Measurements from ENCODE around the gene NR2E3.

NR2E3 gene

DNA sequence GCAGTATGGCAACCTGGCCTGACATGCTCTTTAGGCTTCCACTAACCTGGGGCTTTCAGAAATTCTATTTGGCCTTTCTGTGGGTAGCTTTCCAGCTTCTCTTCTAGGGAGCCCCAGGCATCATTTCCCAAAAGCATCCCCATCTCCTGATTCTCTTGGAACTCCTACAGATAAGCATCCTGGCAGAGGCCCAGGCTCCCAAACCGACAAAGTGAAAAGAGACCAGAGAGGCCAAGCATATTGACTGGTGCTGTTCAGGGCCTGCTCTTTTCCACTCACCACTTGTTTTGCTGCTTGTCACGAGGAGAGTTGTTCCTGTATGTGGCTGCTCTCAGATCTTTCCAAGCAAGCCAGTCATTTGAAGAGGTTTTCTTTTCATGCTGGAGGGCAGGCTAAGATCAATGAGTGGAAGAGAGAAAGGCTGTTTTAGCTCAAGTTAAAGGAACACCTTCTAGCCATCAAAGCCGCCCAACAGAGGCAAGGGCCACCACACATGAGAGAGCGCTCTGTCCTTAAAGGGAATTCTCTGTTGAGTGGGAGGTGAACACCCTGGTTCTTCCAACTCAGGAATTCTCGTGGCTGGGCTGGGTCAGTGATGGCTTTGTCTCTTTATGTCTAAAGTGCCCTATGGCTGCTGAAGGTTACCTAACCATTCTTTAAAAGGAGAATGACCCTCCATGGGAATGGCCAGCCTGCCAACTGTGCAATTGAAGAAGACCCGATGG is 31.1 kb upstream of the NR2E3 start:
- Histone ChIP-seq H3K9ac (no peak overlapping the region), H3K27me3 (no peaks in the 10 kb centered on the region), H3K36me3 (no peaks in the 10 kb centered on the region), H3K4me1 (peaks cover 8 to 23% (median 17%) of the 10 kb centered on the region in 10 experiments; a peak in 19 of 20 replicates), H3K4me3 (no peak overlapping the region), H3K4me2 (peak overlapping the region in 8 of 11 experiments; percentile 47 to 82 (median 58); a peak in 12 of 22 replicates), H3K9me3 (replicated peaks in 1 of 11) (no peaks in the 10 kb centered on the region), H3K27ac (peak overlapping the region in 5 of 11 experiments; percentile 2 to 68 (median 62); a peak in 4 of 22 replicates), H4K20me1 (no peaks in the 10 kb centered on the region)
- TF ChIP-seq Cebpa-rat (IDR thresholded peaks at IDR 0.05), result no peak

DNA sequence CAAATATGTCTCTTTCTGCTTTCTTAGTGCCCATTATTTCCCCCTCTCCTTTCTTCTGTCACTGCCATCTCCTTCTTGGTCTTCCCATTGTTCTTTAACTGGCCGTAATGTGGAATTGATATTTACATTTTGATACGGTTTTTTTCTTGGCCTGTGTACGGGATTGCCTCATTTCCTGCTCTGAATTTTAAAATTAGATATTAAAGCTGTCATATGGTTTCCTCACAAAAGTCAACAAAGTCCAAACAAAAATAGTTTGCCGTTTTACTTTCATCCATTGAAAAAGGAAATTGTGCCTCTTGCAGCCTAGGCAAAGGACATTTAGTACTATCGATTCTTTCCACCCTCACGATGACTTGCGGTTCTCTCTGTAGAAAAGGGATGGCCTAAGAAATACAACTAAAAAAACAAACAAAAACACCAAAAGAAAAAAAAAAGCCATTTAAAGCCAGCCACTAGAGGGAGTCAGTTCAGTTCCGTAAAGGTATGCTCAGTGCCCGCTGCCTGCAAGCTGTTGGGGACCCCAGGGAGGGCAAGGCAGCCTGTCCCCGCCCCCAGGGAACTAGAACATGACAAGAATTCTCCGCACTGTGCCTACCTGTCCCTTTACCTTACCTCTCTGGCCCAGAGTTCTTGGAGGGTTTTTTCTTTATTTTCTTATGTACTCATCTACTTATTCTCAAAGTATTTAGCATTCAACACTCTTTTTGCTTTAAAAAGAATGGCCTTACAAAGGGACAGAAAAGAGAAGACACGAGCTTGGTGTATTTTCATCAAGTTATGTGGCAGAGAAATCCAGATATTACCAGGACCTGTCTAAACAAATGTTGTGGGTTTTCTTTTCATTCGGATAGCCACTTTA is 30.0 kb upstream of the NR2E3 start:
- Histone ChIP-seq H3K9ac (peak overlapping the region in 8 of 11 experiments; percentile 36 to 65 (median 44); a peak in 12 of 22 replicates), H3K36me3 (no peaks in the 10 kb centered on the region), H3K4me3 (peak overlapping the region in 1 of 10 experiments; percentile 7; a peak in 4 of 20 replicates), H3K4me1 (peaks cover 8 to 23% (median 17%) of the 10 kb centered on the region in 10 experiments; a peak in 19 of 20 replicates), H3K27ac (peak overlapping the region in 10 of 11 experiments; percentile 4 to 69 (median 58); a peak in 20 of 22 replicates), H3K27me3 (no peaks in the 10 kb centered on the region), H3K4me2 (peak overlapping the region; percentile 47 to 82 (median 61)), H3K9me3 (replicated peaks in 1 of 11) (no peaks in the 10 kb centered on the region), H4K20me1 (no peaks in the 10 kb centered on the region)
- no peak for TF ChIP-seq Cebpa-rat (IDR thresholded peaks at IDR 0.05)

DNA sequence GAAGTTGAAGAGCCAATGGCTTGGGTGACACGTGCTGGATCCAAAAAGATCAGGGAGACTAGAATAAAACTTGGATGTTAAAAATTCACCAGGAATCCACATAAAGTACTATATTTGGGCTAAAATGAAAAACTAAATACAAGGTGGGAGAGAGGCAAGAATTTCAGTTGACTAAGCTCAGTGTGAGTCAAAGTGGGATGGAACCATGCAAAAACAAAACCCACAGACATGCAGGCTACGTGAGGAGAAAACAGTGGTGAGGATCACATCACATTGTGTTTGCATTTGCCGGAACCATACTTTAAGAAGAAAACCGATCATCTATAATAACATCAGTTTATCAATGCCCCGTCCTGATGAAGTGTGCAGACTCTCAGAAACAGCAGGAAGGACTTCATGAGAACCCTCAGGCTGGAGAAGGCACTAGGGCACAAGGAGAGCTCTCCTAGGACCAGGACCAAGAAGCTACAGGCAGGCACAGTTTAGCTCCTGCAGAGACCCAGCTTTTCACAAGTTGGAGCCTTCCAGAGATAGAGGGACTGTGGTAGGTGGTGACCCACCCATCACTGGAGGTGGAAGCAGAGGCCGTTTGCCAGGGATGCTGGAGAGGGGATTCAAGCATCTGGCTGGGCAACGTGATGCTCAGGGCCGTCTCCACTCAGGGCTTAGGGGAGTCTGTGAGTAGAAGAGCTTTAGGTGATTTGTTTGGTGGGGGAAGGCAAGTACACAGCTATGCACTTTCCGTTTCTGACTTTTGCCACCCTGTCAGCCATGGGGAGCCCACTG is 29.0 kb upstream of the NR2E3 start:
- no peak overlapping the region; a peak in 1 of 22 replicates for H3K27ac ChIP-seq
- no peaks in the 10 kb centered on the region for H4K20me1 ChIP-seq
- H3K9ac ChIP-seq, result no peak overlapping the region
- no peaks in the 10 kb centered on the region for H3K36me3 ChIP-seq
- no peak for TF ChIP-seq Cebpa-rat (IDR thresholded peaks at IDR 0.05)
- H3K4me3 ChIP-seq, result no peak overlapping the region
- peak overlapping the region in 4 of 11 experiments; percentile 56 to 67 (median 62); a peak in 3 of 22 replicates for H3K4me2 ChIP-seq
- peaks cover 8 to 30% (median 20%) of the 10 kb centered on the region in 10 experiments; a peak in 19 of 20 replicates for H3K4me1 ChIP-seq
- H3K9me3 ChIP-seq (replicated peaks in 1 of 11), result no peaks in the 10 kb centered on the region
- H3K27me3 ChIP-seq, result no peaks in the 10 kb centered on the region

DNA sequence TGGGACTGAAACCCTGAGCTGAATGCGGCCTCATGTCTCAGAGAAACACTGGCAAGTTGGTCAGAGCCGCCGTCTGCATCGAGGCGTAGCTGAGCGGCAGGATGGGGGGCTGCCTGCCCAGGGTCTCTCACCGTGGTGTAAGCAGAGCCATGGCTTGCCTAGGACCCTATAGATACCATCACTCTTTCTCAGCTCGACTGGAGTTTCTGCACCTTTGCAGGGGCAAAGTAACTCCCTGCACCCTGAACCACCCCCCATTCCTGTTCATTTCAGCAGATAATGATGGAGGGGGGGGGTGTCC is 28.4 kb upstream of the NR2E3 start:
- Histone ChIP-seq H3K4me2 (no peak overlapping the region), H3K27me3 (no peaks in the 10 kb centered on the region), H3K4me3 (no peak overlapping the region), H3K9ac (no peak overlapping the region), H3K27ac (no peak overlapping the region), H3K36me3 (no peaks in the 10 kb centered on the region), H4K20me1 (no peaks in the 10 kb centered on the region), H3K4me1 (peaks cover 8 to 31% (median 20%) of the 10 kb centered on the region in 10 experiments; a peak in 19 of 20 replicates), H3K9me3 (replicated peaks in 1 of 11) (no peaks in the 10 kb centered on the region)
- no peak for TF ChIP-seq Cebpa-rat (IDR thresholded peaks at IDR 0.05)

DNA sequence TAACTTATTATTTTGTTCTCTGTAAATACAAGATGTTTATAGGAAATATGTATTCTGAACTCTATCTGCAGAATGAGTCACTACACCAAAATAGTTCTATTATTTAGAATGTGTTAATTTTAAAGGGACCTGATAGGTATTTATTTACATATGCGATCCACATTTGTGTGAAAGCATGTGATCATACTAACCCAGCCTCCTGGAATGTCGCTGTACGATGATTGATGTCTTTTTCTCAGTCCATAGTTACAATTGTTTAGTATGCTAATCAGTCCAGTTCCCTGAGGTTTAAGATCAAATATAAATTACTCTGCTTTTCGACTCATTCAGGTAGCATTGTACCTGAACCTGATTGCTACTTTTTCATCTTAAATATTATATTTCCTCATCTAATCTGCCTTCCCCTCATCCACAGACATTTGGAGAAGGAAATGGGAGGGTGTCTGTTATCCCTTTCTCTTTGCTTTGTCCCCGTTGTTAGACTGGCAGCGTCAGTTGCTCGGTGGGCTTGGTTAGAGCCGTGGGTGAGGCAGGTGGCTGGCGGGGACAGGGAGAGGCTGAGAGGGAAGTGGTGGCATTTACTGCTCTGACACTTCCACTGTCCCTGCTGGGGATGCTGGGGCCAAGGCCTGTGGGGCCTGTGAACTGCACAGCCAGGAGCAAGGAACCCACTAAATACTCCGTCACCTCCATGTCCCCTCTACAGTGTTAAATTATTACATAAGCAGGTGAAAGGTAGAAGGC is 27.8 kb upstream of the NR2E3 start:
- TF ChIP-seq Cebpa-rat (IDR thresholded peaks at IDR 0.05), result no peak
- no peaks in the 10 kb centered on the region for H3K36me3 ChIP-seq

DNA sequence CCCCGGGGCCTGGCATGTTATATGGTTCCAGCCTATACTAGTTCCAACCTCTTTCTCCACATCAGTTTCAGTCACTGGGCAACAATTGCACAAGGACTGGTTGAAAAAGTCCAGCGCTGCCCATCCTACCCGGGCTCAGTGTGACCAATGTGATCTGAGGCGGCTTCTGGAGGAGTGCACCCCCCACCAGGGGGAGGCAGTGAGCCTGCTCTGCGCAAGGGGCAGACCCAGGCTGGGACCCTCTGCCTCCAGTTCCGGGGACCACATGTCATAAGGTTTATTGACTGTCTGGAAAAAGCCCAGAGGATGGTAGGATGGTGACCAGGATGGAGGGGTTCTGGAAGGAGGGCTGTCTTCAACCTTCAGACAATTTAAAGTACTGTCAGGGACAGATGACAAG is 25.6 kb upstream of the NR2E3 start:
- no peak overlapping the region for H3K27ac ChIP-seq
- H3K9ac ChIP-seq, result no peak overlapping the region
- H3K27me3 ChIP-seq, result no peaks in the 10 kb centered on the region
- H3K4me1 ChIP-seq, result peaks cover 6 to 23% (median 18%) of the 10 kb centered on the region in 10 experiments; a peak in 19 of 20 replicates
- no peak overlapping the region for H3K4me2 ChIP-seq
- TF ChIP-seq Cebpa-rat (IDR thresholded peaks at IDR 0.05), result no peak
- no peaks in the 10 kb centered on the region for H3K36me3 ChIP-seq
- no peaks in the 10 kb centered on the region for H3K9me3 ChIP-seq (replicated peaks in 1 of 11)
- H4K20me1 ChIP-seq, result no peaks in the 10 kb centered on the region
- H3K4me3 ChIP-seq, result no peak overlapping the region

More for the DNA sequence above, 27.8 kb upstream of the NR2E3 start:
- Histone ChIP-seq H3K9ac (no peak overlapping the region), H3K27ac (no peak overlapping the region), H3K4me2 (no peak overlapping the region), H3K27me3 (no peaks in the 10 kb centered on the region), H4K20me1 (no peaks in the 10 kb centered on the region), H3K9me3 (replicated peaks in 1 of 11) (no peaks in the 10 kb centered on the region), H3K4me3 (no peak overlapping the region), H3K4me1 (peaks cover 8 to 26% (median 20%) of the 10 kb centered on the region in 10 experiments; a peak in 19 of 20 replicates)

DNA sequence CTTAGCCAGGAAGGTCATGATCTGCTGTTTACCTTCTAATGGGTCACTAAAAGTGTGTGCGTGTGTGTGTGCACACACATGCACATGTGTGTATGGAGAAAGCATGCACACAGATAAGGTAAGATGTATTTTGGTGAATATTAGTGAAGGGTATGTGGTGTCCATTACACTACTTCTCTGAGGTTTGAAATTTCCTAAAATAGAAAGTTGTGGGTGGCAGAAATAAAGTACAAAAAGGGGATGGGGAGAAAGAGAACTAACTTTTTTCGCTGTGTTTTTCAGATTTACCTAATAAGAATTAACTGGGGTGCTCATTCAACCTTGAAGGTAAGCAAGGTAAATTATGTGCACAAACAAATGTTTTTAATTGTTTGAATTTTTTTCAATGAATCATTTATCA is 24.4 kb upstream of the NR2E3 start:
- TF ChIP-seq Cebpa-rat (IDR thresholded peaks at IDR 0.05), result no peak
- Histone ChIP-seq H3K9me3 (replicated peaks in 1 of 11) (no peaks in the 10 kb centered on the region), H3K36me3 (no peaks in the 10 kb centered on the region), H3K4me1 (peaks cover 0 to 11% (median 6%) of the 10 kb centered on the region in 10 experiments; a peak in 14 of 20 replicates), H3K4me2 (peak overlapping the region in 2 of 11 experiments; percentile 20 to 26; a peak in 1 of 22 replicates), H4K20me1 (no peaks in the 10 kb centered on the region), H3K9ac (no peak overlapping the region), H3K4me3 (no peak overlapping the region), H3K27me3 (no peaks in the 10 kb centered on the region), H3K27ac (no peak overlapping the region)

DNA sequence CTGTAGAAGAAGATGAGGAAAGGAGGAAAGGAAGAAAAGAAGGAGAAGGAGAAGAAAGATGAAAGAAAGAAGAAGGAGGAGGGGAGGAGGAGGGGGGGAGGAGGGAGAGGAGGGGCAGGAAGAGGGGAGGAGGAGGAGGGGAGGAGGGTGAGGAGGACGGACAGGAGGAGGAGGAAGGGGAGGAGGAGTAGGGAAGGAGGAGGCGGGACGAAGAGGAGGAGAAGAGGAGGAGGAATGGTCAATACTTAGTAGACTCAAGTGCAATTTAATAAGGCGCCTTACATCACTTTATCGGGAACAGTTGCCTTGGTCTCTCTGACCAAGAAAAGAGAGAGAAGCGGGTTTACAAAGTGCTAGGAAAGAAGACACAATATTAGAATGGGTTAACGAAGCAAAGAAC is 23.7 kb upstream of the NR2E3 start:
- no peak for TF ChIP-seq Cebpa-rat (IDR thresholded peaks at IDR 0.05)
- Histone ChIP-seq H3K4me2 (no peak overlapping the region), H3K9ac (no peak overlapping the region), H3K27me3 (no peaks in the 10 kb centered on the region), H3K4me3 (no peak overlapping the region), H3K27ac (no peak overlapping the region), H3K4me1 (peaks cover 0 to 11% (median 5%) of the 10 kb centered on the region in 10 experiments; a peak in 9 of 20 replicates), H3K9me3 (replicated peaks in 1 of 11) (no peaks in the 10 kb centered on the region), H3K36me3 (no peaks in the 10 kb centered on the region), H4K20me1 (no peaks in the 10 kb centered on the region)
